ENCODE results near the gene EFCAB14.

DNA sequence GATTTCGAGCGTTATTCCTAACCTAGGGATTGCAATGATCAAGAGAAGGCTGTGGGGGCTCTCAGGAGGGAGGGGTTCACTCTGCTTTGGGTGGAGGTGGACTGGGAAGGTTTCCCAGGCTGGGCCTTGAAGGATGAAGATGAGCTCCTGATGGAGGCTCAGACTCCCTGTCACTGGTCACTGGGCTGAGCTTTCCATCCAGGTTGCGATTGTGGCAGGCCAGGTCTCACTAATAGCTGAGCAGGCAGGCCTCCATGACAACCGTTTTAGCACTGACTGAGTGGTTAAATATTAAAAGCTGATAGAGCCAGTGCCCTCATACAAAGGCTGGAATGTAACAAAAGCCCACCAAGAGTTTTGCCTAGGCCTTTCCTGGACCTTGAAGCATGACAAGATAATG, 36.2 kb upstream of the EFCAB14 start:
- TF ChIP-seq, protein P1, sequence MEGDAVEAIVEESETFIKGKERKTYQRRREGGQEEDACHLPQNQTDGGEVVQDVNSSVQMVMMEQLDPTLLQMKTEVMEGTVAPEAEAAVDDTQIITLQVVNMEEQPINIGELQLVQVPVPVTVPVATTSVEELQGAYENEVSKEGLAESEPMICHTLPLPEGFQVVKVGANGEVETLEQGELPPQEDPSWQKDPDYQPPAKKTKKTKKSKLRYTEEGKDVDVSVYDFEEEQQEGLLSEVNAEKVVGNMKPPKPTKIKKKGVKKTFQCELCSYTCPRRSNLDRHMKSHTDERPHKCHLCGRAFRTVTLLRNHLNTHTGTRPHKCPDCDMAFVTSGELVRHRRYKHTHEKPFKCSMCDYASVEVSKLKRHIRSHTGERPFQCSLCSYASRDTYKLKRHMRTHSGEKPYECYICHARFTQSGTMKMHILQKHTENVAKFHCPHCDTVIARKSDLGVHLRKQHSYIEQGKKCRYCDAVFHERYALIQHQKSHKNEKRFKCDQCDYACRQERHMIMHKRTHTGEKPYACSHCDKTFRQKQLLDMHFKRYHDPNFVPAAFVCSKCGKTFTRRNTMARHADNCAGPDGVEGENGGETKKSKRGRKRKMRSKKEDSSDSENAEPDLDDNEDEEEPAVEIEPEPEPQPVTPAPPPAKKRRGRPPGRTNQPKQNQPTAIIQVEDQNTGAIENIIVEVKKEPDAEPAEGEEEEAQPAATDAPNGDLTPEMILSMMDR (conservative IDR thresholded peaks at IDR 0.05): no peak
- TF ChIP-seq EZH2 (IDR thresholded peaks at IDR 0.05; ENCODE audit: low read depth): no peak

Measured in PC-9 (cell line).